ENCODE measurements around the gene BOC. TPM values are rescaled to one million over a fixed set of nuclear protein-coding genes. Genes with fewer than 3 reads are reported as not detected.

BOC gene
- total and polyA plus RNA-seq, 10 donors: 1.5 to 21.9 (median 13.5) TPM

DNA sequence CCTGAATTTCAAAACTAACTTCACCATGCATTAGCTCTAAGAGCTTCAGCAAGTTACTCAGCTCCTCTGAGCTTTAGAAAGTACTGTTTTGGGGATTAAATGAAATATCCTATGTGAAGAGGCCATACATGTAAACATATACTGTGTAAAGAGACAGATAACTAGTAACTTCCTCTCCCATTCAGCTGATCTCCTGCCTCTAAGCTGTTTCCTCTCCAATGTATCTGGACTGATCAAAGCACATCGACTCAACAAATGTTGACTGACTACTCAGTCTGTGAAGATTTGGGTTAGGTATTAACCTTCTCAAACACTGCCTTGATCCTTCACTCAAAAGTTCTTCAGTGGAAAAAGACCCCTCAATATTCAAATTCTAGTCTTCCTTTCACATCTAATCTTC lies 82.0 kb downstream of the BOC start:
- no peak overlapping the region for H3K27ac ChIP-seq
- intact Hi-C loops (cut with DNase I; ENCODE audit: low total_unique reads): no loop called here
- H3K27me3 ChIP-seq (replicated peaks in 1 of 7): no peaks in the 10 kb centered on the region
- H3K4me3 ChIP-seq: no peak overlapping the region
- H3K4me1 ChIP-seq: no peaks in the 10 kb centered on the region
- TF ChIP-seq POLR2A (IDR thresholded peaks at IDR 0.05): no peak
- no peak for TF ChIP-seq POLR2AphosphoS5 (IDR thresholded peaks at IDR 0.05)
- TF ChIP-seq, protein P1, sequence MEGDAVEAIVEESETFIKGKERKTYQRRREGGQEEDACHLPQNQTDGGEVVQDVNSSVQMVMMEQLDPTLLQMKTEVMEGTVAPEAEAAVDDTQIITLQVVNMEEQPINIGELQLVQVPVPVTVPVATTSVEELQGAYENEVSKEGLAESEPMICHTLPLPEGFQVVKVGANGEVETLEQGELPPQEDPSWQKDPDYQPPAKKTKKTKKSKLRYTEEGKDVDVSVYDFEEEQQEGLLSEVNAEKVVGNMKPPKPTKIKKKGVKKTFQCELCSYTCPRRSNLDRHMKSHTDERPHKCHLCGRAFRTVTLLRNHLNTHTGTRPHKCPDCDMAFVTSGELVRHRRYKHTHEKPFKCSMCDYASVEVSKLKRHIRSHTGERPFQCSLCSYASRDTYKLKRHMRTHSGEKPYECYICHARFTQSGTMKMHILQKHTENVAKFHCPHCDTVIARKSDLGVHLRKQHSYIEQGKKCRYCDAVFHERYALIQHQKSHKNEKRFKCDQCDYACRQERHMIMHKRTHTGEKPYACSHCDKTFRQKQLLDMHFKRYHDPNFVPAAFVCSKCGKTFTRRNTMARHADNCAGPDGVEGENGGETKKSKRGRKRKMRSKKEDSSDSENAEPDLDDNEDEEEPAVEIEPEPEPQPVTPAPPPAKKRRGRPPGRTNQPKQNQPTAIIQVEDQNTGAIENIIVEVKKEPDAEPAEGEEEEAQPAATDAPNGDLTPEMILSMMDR (IDR thresholded peaks at IDR 0.05 in 8 of 11, conservative IDR thresholded peaks at IDR 0.05 in 3 of 11): no peak
- no peak for DNase-seq
- peaks cover 0 to 8% (median 0%) of the 10 kb centered on the region in 6 donors for H3K36me3 ChIP-seq
- no peaks in the 10 kb centered on the region for H3K9me3 ChIP-seq
- 48 to 83% (median 77%) methylated on average over 1 of the region's 1 CpG for WGBS, 5 donors

DNA sequence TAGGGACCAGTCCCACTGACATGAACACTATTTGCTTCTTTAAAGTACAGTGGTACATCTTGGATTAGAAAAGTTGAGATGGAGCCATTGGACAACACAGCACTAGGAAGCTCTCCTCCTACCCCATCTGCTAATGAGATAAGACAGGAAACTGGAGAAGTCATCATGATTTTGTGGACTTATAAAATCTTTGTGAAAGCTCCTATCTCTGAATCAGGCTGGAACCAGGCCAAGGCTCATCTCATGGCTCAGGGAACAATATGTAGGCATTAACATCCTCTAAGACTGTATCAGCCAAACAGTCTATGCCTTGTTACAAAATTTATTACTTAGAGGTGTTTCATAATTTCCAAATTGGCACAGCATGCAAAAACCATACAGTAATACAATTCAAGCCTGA lies 84.1 kb downstream of the BOC start:
- intact Hi-C loops (cut with DNase I; ENCODE audit: low total_unique reads): no loop called here

DNA sequence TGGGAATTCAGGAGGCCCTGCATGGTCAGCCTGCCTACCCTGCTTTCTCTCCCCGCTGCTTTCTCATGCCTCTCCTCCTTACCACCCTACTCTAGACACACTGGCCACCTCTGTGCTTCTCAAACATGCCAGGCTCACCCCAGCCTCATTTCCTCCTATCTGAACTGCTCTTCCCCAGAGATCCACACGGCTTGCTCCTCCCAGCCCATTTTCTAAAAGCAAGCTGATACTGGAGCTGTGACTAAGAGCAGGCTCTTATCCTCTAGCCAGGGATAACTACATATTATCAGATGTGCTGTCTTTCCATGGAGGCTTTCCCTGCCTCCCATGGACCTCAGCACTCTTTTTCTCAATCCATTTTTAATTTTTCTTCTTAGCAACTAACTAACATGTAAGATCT lies 85.9 kb downstream of the BOC start:
- Histone ChIP-seq H3K4me1 (no peaks in the 10 kb centered on the region), H3K4me3 (no peak overlapping the region), H3K9me3 (no peaks in the 10 kb centered on the region), H3K27ac (no peak overlapping the region), H3K36me3 (peaks cover 0 to 8% (median 0%) of the 10 kb centered on the region in 6 donors), H3K27me3 (replicated peaks in 1 of 7) (no peaks in the 10 kb centered on the region)
- intact Hi-C loops (cut with DNase I; ENCODE audit: low total_unique reads): no loop called here
- WGBS, 5 donors: 81 to 100% (median 87%) methylated on average over 2 of the region's 2 CpGs
- no peak for DNase-seq
- TF ChIP-seq POLR2A (IDR thresholded peaks at IDR 0.05) (no peak), POLR2AphosphoS5 (IDR thresholded peaks at IDR 0.05) (no peak)
- TF ChIP-seq, protein P1 (IDR thresholded peaks at IDR 0.05 in 8 of 11, conservative IDR thresholded peaks at IDR 0.05 in 3 of 11): no peak

More for the DNA sequence above, 84.1 kb downstream of the BOC start:
- H3K27me3 ChIP-seq (replicated peaks in 1 of 7): no peaks in the 10 kb centered on the region
- TF ChIP-seq, protein P1 (IDR thresholded peaks at IDR 0.05 in 8 of 11, conservative IDR thresholded peaks at IDR 0.05 in 3 of 11): no peak
- TF ChIP-seq POLR2AphosphoS5 (IDR thresholded peaks at IDR 0.05): no peak
- no peak for TF ChIP-seq POLR2A (IDR thresholded peaks at IDR 0.05)
- H3K4me3 ChIP-seq: no peak overlapping the region
- no peaks in the 10 kb centered on the region for H3K4me1 ChIP-seq
- H3K36me3 ChIP-seq: peaks cover 0 to 8% (median 0%) of the 10 kb centered on the region in 6 donors
- no peaks in the 10 kb centered on the region for H3K9me3 ChIP-seq
- no peak overlapping the region for H3K27ac ChIP-seq
- no peak for DNase-seq

DNA sequence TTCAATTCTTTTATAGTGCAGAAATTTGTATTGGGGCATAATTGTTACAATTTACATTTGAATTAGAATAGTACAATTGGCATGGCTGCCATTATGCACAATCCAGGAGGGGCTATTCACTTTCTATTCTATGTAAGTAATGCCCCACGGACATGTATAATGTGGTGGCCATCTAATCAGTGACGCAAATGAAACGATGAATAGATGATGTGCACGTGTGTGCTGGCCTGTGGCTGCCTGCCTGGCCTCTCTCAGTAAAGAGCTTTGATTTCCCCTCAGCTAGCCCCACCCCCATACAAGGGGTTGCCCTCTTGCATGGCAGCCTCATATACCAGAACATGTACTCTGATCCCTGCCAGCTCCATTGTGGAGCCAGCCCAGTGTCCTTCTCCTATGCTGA lies 86.5 kb downstream of the BOC start:
- intact Hi-C loops (cut with DNase I; ENCODE audit: low total_unique reads): no loop called here
- no peaks in the 10 kb centered on the region for H3K27me3 ChIP-seq (replicated peaks in 1 of 7)
- no peak for TF ChIP-seq POLR2A (IDR thresholded peaks at IDR 0.05)
- TF ChIP-seq POLR2AphosphoS5 (IDR thresholded peaks at IDR 0.05): no peak
- TF ChIP-seq, protein P1 (IDR thresholded peaks at IDR 0.05 in 8 of 11, conservative IDR thresholded peaks at IDR 0.05 in 3 of 11): no peak
- no peak overlapping the region for H3K4me3 ChIP-seq
- no peaks in the 10 kb centered on the region for H3K9me3 ChIP-seq
- no peaks in the 10 kb centered on the region for H3K4me1 ChIP-seq
- H3K36me3 ChIP-seq: peaks cover 0 to 8% (median 0%) of the 10 kb centered on the region in 6 donors
- WGBS, 5 donors: 92 to 100% (median 97%) methylated on average over 4 of the region's 4 CpGs
- DNase-seq: no peak
- no peak overlapping the region for H3K27ac ChIP-seq
